OCI-LY7 (cell line): Measurements from ENCODE around the gene YPEL4.

Experiments
- EZH2phosphoT487 ChIP-seq: fragments of 200-600 bp; sonication (generic); IDR thresholded peaks from 2 replicates; pipeline ENCODE4 v1.6.1; 2018; ENCODE audit warnings: low read depth, borderline replicate concordance, mild to moderate bottlenecking, mixed run types, antibody characterized with exemption, low read length, moderate library complexity, mixed read lengths
- TF ChIP-seq, protein P1 (sequence below): fragments of 200-600 bp; sonication (generic); conservative IDR thresholded peaks from 2 replicates; pipeline ENCODE4 v1.5.1; 2014; ENCODE audit warnings: mild to moderate bottlenecking, antibody characterized with exemption, low read length, moderate library complexity, mixed read lengths

DNA sequence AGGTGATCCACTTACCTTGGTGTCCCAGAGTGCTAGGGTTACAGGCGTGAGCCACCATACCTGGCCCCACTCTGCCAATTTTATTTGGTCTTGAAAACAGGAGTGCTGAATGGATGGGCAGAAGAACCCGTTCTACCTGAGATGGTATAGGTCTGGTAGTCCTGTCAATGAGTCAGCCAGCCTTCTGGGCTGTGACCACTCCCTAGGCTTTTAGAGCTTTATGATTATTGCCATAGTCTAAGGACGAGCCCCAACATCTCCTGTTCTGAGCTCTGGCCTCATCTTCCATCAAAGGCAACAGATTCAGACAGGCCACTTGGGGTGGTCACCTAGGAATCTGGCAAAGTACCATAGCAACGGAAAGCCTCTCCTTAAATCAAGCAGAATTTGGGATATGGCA is 29.7 kb upstream of the YPEL4 start:
- TF ChIP-seq, protein P1, sequence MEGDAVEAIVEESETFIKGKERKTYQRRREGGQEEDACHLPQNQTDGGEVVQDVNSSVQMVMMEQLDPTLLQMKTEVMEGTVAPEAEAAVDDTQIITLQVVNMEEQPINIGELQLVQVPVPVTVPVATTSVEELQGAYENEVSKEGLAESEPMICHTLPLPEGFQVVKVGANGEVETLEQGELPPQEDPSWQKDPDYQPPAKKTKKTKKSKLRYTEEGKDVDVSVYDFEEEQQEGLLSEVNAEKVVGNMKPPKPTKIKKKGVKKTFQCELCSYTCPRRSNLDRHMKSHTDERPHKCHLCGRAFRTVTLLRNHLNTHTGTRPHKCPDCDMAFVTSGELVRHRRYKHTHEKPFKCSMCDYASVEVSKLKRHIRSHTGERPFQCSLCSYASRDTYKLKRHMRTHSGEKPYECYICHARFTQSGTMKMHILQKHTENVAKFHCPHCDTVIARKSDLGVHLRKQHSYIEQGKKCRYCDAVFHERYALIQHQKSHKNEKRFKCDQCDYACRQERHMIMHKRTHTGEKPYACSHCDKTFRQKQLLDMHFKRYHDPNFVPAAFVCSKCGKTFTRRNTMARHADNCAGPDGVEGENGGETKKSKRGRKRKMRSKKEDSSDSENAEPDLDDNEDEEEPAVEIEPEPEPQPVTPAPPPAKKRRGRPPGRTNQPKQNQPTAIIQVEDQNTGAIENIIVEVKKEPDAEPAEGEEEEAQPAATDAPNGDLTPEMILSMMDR: no peak
- no peak for TF ChIP-seq EZH2phosphoT487
